ENCODE results near the gene DNAJC28. TPM values are rescaled to one million over a fixed set of nuclear protein-coding genes. Genes with fewer than 3 reads are reported as not detected.
"Not testable (repeated sequence)": the region's sequence is repeated elsewhere in the genome, so short reads cannot be mapped to it uniquely, and the experiment has no call there.

Gene DNAJC28
- total RNA-seq, 1 donor from 2014 or later = 2.1 TPM

GRCh38 chr21:33449616-33450015 is 41.9 kb downstream of the DNAJC28 start:
- H3K36me3 Mint-ChIP-seq (ENCODE audit: low read depth, unreplicated experiment) = peaks cover 3% of the 10 kb centered on the region
- Histone ChIP-seq H2AFZ (ENCODE audit: low read depth, low read length) (no peak overlapping the region), H4K20me1 (ENCODE audit: insufficient read depth, low read length) (peaks cover 3% of the 10 kb centered on the region), H3K36me3 (ENCODE audit: insufficient read depth, low read length) (no peaks in the 10 kb centered on the region), H3K9me3 (ENCODE audit: insufficient read depth, low read depth, low read length) (no peaks in the 10 kb centered on the region), H3K4me1 (ENCODE audit: insufficient read depth, low read length) (peaks cover 5% of the 10 kb centered on the region), H3K27ac (ENCODE audit: low read depth, low read length) (no peak overlapping the region), H3K4me3 (ENCODE audit: insufficient read depth, low read depth, low read length) (no peak overlapping the region), H3K27me3 (ENCODE audit: insufficient read depth, low read length) (no peaks in the 10 kb centered on the region), H3K79me2 (ENCODE audit: insufficient read depth, low read length) (no peaks in the 10 kb centered on the region), H3K4me2 (ENCODE audit: low read length) (no peak overlapping the region), H3K9ac (ENCODE audit: low read length) (no peak overlapping the region)
- no peak for TF ChIP-seq EZH2 (IDR thresholded peaks at IDR 0.05; ENCODE audit: insufficient read depth, low read length)
- TF ChIP-seq, protein P1, sequence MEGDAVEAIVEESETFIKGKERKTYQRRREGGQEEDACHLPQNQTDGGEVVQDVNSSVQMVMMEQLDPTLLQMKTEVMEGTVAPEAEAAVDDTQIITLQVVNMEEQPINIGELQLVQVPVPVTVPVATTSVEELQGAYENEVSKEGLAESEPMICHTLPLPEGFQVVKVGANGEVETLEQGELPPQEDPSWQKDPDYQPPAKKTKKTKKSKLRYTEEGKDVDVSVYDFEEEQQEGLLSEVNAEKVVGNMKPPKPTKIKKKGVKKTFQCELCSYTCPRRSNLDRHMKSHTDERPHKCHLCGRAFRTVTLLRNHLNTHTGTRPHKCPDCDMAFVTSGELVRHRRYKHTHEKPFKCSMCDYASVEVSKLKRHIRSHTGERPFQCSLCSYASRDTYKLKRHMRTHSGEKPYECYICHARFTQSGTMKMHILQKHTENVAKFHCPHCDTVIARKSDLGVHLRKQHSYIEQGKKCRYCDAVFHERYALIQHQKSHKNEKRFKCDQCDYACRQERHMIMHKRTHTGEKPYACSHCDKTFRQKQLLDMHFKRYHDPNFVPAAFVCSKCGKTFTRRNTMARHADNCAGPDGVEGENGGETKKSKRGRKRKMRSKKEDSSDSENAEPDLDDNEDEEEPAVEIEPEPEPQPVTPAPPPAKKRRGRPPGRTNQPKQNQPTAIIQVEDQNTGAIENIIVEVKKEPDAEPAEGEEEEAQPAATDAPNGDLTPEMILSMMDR (IDR thresholded peaks at IDR 0.05; ENCODE audit: insufficient read depth, low read depth, low read length) = no peak
- DNase-seq (ENCODE audit: low read depth) = no peak
- no peaks in the 10 kb centered on the region for H3K27me3 Mint-ChIP-seq (ENCODE audit: low read depth, unreplicated experiment)
- no peak overlapping the region for H3K4me3 Mint-ChIP-seq (ENCODE audit: unreplicated experiment)
- H3K9me3 Mint-ChIP-seq (ENCODE audit: unreplicated experiment) = no peaks in the 10 kb centered on the region
- FAIRE-seq = no peak
- no peak overlapping the region for H3K27ac Mint-ChIP-seq (ENCODE audit: unreplicated experiment)
- peaks cover 8% of the 10 kb centered on the region for H3K4me1 Mint-ChIP-seq (ENCODE audit: low read depth, unreplicated experiment)

- H3K4me3 ChIP-seq (ENCODE audit: insufficient read depth, low read depth, low read length); H3K4me1 ChIP-seq (ENCODE audit: insufficient read depth, low read length); H3K9me3 ChIP-seq (ENCODE audit: insufficient read depth, low read depth, low read length); H3K4me2 ChIP-seq (ENCODE audit: low read length); H3K9me3 Mint-ChIP-seq (ENCODE audit: unreplicated experiment); DNase-seq (ENCODE audit: low read depth); H3K4me3 Mint-ChIP-seq (ENCODE audit: unreplicated experiment); H3K27ac Mint-ChIP-seq (ENCODE audit: unreplicated experiment); FAIRE-seq; H3K9ac ChIP-seq (ENCODE audit: low read length); H3K27me3 ChIP-seq (ENCODE audit: insufficient read depth, low read length); H3K27me3 Mint-ChIP-seq (ENCODE audit: low read depth, unreplicated experiment); H3K4me1 Mint-ChIP-seq (ENCODE audit: low read depth, unreplicated experiment); H2AFZ ChIP-seq (ENCODE audit: low read depth, low read length); H3K36me3 ChIP-seq (ENCODE audit: insufficient read depth, low read length); H3K36me3 Mint-ChIP-seq (ENCODE audit: low read depth, unreplicated experiment); H4K20me1 ChIP-seq (ENCODE audit: insufficient read depth, low read length); H3K27ac ChIP-seq (ENCODE audit: low read depth, low read length); H3K79me2 ChIP-seq (ENCODE audit: insufficient read depth, low read length): not testable (repeated sequence)
These were observed 44.9 kb downstream of the DNAJC28 start for GRCh38 chr21:33446620-33447019.

DNA sequence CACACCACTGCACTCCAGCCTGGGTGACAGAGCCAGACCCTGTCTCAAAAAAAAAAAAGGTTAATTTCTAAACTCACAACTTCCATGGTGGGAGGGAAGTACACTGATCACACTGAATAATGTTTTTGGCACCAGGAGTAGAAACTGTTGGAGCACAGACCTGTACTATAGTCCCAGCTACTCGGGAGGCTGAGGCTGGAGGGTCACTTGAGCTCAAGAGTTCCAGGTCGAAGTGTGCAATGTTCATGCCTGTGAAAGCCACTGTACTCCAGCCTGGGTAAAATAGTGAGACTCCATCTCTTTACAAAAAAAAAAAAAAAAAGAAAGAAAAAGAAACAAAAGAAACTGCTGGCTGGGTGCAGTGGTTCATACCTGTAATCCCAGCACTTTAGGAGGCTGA is 47.0 kb downstream of the DNAJC28 start:
- no peaks in the 10 kb centered on the region for H3K27me3 ChIP-seq (ENCODE audit: insufficient read depth, low read length)
- FAIRE-seq (no peak), DNase-seq (ENCODE audit: low read depth) (no peak)
- no peak overlapping the region for H3K27ac ChIP-seq (ENCODE audit: low read depth, low read length)
- H2AFZ ChIP-seq (ENCODE audit: low read depth, low read length) = no peak overlapping the region
- H3K9me3 Mint-ChIP-seq (ENCODE audit: unreplicated experiment) = no peaks in the 10 kb centered on the region
- H3K79me2 ChIP-seq (ENCODE audit: insufficient read depth, low read length) = no peaks in the 10 kb centered on the region
- H3K4me1 Mint-ChIP-seq (ENCODE audit: low read depth, unreplicated experiment) = peaks cover 8% of the 10 kb centered on the region
- peaks cover 3% of the 10 kb centered on the region for H4K20me1 ChIP-seq (ENCODE audit: insufficient read depth, low read length)
- no peak overlapping the region for H3K27ac Mint-ChIP-seq (ENCODE audit: unreplicated experiment)
- no peaks in the 10 kb centered on the region for H3K9me3 ChIP-seq (ENCODE audit: insufficient read depth, low read depth, low read length)
- TF ChIP-seq, protein P1 (IDR thresholded peaks at IDR 0.05; ENCODE audit: insufficient read depth, low read depth, low read length) = no peak
- TF ChIP-seq EZH2 (IDR thresholded peaks at IDR 0.05; ENCODE audit: insufficient read depth, low read length) = no peak
- H3K4me1 ChIP-seq (ENCODE audit: insufficient read depth, low read length) = peaks cover 5% of the 10 kb centered on the region
- H3K9ac ChIP-seq (ENCODE audit: low read length) = no peak overlapping the region
- no peaks in the 10 kb centered on the region for H3K36me3 ChIP-seq (ENCODE audit: insufficient read depth, low read length)
- no peak overlapping the region for H3K4me2 ChIP-seq (ENCODE audit: low read length)
- no peak overlapping the region for H3K4me3 ChIP-seq (ENCODE audit: insufficient read depth, low read depth, low read length)
- H3K4me3 Mint-ChIP-seq (ENCODE audit: unreplicated experiment) = no peak overlapping the region
- no peaks in the 10 kb centered on the region for H3K27me3 Mint-ChIP-seq (ENCODE audit: low read depth, unreplicated experiment)
- peaks cover 4% of the 10 kb centered on the region for H3K36me3 Mint-ChIP-seq (ENCODE audit: low read depth, unreplicated experiment)

All from astrocyte (in vitro differentiated cells and primary cell).